GM18867 (cell line): ENCODE measurements around the gene FAM149A.

ENCODE experiments used
- ATAC-seq: cut with Tn5 transposase; IDR thresholded peaks from one replicate; pipeline ENCODE4 v1.9.1; 2021; ENCODE audit warnings: mild to moderate bottlenecking, moderate library complexity; ENCODE audit not compliant: unreplicated experiment

Gene FAM149A

DNA sequence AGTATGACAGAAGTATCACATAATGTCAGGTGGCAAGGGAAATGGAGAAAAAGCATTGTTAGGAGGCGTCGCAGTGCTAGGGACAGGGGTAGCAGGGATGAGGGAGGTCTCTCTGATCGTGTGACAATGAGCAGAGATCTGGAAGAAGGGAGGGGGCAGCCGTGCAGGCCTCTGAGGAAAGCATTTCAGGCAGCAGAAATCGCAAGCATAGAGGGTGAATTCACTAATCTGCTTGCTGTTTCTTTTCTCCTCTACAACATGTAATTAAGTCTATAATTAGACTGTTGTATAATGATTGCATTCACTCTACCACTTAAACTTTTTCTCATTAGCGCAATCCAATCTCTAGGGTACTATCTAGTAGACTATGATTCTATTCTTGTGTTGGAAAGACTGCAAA lies 96.0 kb downstream of the FAM149A start:
- ATAC-seq, result no peak

DNA sequence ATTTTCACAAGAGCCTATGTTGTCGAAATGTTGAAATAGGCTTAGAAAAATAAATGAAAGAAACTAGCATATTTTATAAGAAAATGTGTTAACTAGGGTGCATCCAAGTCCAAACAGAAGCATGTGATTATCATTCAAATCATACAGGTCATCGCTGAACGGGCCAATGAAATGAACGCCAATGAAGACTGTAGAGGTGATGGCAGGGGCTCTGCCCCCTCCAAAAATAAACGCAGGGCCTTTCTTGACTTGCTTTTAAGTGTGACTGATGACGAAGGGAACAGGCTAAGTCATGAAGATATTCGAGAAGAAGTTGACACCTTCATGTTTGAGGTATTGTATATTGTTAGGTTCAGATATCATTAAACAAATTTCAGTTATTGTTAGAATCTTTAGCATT lies 96.5 kb downstream of the FAM149A start:
- ATAC-seq, result no peak

DNA sequence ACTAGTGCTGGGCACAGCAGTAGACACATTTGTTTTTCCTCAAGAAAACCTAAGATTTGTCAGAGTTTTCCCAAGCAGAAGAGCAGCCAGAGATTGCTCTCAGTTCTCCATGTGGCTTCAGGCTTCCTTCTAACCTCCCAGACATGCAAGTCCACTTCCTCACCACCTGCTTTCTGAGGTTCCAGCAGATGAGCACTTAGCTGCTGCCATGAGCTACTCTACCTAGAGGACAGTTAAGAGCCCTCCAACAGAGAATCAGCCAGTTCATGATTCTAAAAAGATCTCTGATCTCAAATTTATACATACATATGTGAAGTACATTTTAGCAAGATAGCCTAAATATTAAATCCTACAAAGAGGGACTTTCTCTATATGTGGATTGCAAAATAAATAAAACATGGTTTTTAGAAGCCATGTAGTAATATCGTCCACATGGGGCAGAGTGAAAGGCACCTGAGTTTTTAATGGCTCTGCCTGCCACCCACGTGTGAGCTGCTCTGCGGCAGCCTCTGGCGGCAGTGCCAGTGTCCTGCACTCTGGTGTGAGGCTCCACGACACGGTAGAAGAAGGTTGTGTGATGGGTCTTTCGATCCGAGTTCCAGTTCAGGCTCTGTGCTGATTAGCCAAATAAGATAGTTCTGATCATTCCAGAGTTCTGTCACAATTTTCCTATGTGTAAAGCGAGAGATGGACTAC lies 97.2 kb downstream of the FAM149A start:
- peak; percentile 99 for ATAC-seq

DNA sequence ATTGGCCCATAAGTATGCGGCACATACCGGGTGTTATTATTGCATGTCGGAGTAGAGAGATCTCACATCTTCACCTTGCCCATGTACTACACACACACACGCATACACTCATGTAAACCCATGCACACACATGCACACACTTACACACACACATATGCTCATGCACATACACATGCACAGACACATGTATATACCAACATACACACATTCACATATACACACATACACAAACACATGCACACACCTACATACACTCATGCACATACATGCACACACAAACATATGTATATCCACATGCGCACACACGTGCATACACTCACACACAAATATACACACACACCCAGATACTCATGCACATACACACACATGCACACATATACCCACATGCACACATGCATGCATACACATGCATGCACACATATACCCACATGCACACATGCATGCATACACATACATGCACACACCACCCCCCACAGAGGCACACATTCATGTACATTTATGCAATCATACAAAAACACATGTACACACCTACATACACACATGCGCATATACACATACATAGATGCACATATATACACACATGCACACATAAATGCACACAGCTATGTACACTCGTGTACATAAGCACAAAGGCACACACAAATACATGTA lies 98.1 kb downstream of the FAM149A start:
- no peak for ATAC-seq

DNA sequence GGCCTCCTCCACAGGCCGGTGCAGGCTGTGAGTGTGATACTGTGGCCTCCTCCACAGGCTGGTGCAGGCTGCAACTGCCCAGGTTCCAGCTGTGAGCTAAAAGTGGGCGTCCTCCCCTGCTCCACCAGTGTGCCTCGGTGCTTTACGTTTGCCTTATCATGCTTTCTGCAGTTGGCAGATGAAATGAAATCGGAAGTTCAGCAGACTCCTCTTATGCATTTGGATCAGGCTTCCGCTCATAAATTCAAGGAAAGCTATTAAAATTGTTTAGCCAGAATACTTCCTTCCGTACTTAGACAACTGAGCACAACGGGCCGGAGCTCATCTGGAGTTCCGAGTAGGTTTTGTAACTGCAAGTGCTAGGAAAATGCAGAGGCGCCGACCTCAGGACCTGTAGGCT lies 98.9 kb downstream of the FAM149A start:
- no peak for ATAC-seq

DNA sequence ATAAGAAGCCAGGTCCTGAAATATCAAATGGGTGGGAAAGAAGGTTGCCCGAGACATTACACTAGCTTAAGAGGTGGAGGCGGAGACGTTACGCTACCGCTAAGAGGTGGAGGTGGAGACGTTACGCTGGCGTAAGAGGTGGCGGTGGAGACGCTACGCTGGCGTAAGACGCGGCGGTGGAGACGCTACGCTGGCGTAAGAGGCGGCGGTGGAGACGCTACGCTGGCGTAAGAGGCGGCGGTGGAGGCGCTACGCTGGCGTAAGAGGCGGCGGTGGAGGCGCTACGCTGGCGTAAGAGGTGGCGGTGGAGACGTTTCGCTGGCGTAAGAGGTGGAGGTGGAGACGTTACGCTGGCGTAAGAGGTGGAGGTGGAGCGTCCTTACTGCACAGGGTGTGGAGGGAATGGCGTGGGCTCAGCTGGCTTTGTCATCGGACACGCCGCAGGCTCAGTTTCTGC lies 99.6 kb downstream of the FAM149A start:
- no peak for ATAC-seq

DNA sequence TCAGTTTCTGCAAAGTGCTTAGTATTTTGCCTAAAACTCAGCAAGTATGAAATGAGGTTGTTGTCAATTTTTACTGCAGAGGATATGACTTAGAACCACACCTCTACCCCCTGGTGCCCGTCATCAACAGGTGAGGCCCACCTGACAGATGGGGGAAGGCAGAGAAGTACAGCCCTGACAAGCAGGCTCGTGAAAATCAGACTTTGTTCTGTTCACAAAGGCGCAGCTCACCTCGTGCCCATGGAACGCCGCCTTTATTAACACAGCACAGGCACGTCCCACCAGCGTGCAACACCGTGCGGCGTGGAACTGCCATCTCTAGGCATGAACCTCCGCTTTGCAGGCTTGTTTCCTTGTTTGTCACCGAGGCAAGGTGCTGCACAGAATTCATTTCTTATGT lies 100.2 kb downstream of the FAM149A start:
- ATAC-seq, result no peak

DNA sequence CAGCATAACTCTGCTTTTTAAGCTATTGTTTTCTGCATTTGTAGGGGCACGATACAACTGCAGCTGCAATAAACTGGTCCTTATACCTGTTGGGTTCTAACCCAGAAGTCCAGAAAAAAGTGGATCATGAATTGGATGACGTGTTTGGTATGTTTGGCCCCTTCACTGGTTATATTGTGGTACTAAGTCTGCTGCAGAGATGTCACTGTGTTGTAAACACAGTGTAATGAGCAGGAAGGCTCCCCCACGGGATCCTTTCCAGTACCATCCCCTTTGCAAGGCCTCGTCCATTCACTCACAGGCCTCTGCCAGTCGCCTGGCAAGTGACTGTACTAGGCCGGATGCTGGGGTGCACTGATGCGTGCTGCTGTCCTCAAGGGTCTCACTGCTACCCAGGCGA lies 100.7 kb downstream of the FAM149A start:
- ATAC-seq, result no peak

DNA sequence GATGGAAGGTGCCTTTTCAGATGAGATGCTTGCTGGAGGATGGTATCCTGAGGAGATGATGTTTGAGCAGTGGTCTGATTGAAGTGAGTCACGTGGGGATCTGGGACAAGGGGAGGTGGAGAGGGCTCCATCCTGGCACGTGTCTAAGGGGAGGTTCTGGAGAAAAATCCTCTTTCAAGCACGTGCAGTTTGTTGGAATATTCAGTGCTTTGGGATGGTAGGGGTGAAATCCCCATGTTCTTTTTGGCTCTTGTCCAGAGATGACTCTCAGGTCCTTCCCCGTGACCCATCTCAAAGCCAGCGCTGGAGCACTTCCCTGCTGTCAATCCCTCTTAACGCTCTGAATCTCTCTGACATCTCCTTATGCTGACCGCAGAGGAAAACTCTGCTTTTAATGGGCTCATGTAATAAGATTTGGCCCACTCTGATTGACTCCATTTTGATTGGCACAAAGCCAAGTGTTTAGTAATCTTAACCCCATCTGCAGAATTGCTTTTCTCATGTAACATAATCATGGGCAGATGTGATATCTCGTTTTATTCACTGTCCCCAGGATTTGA lies 112.0 kb downstream of the FAM149A start:
- ATAC-seq, result no peak

DNA sequence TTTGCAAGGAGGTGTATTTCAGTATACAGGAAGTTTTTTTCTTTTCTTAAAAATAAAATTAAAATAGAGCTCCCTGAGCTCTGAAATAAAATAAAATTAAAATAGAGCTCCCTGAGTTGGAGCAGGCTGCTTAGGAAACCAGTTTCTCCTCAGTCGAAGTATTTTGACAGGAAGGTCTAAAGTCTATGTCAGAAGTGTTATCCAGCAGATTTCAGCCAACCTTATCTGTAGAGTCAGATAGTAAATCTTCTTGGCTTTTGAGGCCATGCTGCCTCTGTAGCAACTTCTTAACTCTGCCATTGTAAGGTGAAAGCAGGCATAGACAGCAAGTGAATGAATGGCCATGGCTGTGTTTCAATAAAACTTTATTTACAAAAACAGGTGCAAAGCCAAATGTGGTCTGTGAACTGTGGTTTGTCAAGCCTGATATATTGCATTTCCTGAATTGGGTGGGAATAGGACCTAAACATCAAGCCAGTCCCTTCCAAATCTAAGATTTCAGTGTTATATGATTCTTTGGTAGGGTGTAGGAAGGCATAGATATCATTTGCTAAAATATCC lies 113.3 kb downstream of the FAM149A start:
- no peak for ATAC-seq

DNA sequence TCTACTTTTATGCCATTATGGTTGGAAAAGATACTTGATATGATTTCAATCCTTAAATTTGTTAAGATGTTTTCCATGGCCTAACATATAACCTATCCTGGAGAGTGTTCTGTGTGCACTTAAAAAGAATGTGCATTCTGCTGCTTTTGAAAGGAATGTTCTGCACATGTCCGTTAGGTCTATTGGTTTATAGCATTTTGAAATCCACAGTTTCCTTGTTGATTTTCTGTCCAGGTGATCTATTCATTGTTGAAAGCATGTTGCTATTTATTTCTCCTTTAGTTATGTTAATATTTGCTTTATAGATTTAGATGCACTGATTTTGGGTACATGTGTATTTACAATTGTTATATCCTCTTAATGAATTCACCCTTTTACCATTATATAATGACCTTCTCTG lies 117.1 kb downstream of the FAM149A start:
- no peak for ATAC-seq
